ENCODE results near the gene MXRA7.
A peak's percentile ranks its signal among the peaks of the same experiment; 100 is the strongest.
"Not testable (repeated sequence)": the region's sequence is repeated elsewhere in the genome, so short reads cannot be mapped to it uniquely, and the experiment has no call there.

The MXRA7 gene

DNA sequence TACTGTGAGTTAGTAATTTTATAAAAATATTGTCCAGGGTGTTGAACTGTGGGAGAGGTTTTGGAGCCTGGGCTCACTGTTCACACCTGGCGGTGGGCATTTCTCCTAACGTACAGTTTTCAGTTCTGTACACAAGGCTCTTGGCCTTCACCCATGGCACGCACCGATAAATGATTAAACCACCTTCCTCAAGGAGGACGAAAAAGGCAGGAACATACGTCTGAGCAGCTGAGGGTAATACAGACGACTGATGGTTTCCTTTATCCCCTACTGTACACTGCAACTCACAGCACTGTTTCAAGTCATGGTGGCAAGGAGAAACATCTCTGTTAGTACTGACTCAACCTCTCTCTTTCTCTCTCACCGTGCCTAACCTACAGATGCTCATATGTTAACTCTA, 65.8 kb downstream of the MXRA7 start:
- DNase-seq (ENCODE audit: low read depth in 4 of 4, low spot score in 1 of 4): no peak

DNA sequence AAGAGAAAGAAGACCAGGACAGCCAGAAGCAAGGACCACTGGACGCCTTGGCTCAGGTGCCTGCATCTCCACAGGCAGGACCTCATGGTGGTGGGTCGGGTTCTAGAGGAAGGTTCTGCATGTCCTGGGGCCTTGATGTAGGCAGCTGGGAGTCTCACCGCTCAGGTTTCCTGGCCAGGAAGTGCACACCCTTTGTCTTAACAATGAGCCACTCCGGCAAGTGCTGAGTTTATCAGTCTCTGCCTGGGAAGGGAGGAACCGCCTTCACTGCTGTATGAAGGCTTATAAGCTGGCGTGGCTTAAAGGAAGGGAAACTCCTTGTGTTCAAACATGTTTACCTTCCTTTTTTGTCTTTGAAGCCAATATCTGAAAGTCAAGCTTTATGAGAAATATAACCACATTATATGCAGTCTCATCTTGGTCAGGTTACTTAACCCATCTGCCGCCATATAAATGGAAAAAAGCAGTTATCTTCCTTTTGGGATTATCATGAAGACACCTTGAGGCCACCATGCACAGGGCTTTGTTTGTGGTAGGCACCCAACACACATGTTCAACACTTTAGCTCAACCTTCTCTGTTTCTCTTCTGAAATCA, 67.1 kb downstream of the MXRA7 start, which contains the start of gene ST6GALNAC1:
TSS of gene ST6GALNAC1 (minus strand) at position 205 of the 596 bp plus-strand sequence. CDS start at position 86, 119 bp downstream.
- DNase-seq (ENCODE audit: low read depth in 4 of 4, low spot score in 1 of 4): peak in 2 of 4 experiments; percentile 6 to 10

DNA sequence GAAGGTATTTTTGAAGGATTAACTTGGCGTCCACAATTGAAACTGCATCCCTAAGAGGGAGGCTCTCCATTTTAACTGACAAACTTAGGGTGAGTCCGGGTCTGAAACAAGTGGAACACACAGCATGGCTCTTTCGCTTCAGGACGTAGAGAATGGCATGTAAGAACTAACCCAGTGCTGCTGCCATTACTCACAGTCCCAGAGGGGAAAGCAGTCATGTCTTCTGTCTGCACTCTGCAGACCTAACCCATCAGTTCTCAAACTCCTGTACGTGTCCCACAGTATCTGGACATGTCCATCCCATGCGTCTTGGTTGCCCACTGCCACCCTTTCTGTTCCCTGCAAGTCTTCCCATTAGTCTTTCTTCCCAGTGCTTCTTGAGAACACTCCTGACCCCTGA, 67.8 kb downstream of the MXRA7 start:
- DNase-seq (ENCODE audit: low read depth in 4 of 4, low spot score in 1 of 4): no peak

DNA sequence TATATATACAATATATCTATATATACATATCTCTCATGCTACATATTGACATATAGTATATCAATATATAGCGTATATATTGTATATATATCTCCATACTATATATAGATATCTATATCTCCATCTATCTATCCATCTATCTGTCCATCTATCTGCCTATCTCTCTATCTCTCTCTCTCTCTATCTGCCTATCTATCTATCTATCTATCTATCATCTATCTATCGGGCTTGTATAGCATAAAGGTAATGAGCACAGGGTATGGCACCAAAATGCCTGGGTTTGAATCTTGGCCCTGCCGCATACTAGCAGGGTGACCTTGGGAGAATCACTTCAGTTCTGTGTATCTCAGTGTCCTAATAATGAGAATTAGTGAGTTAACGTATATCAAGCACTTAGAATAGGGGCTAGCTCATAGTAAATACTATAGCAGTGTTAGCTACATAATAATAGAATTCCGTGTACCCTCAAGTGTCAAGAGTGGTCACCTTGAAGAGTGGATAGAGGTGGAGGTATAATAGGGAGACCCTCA, 68.7 kb downstream of the MXRA7 start:
- no peak for DNase-seq (ENCODE audit: low read depth in 4 of 4, low spot score in 1 of 4)

DNA sequence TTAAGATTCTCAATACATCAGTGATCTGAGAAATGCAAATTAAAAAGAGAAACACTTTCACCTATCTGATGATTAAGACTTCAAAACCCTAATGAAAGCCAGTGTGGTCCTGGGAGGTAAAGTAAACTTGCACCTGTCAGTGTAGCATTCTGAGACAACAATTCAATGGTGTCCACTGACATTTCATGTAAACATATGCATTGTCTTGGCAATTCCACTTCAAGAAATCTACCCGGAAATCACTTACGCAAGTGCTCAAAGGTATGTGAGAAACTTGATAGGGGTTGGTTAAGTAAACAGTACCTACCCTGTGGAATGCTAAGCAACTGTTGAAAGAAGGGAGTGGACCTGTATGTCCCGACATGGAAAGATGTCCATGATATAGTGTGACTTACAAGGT, 69.3 kb downstream of the MXRA7 start:
- DNase-seq (ENCODE audit: low read depth in 4 of 4, low spot score in 1 of 4): no peak

DNA sequence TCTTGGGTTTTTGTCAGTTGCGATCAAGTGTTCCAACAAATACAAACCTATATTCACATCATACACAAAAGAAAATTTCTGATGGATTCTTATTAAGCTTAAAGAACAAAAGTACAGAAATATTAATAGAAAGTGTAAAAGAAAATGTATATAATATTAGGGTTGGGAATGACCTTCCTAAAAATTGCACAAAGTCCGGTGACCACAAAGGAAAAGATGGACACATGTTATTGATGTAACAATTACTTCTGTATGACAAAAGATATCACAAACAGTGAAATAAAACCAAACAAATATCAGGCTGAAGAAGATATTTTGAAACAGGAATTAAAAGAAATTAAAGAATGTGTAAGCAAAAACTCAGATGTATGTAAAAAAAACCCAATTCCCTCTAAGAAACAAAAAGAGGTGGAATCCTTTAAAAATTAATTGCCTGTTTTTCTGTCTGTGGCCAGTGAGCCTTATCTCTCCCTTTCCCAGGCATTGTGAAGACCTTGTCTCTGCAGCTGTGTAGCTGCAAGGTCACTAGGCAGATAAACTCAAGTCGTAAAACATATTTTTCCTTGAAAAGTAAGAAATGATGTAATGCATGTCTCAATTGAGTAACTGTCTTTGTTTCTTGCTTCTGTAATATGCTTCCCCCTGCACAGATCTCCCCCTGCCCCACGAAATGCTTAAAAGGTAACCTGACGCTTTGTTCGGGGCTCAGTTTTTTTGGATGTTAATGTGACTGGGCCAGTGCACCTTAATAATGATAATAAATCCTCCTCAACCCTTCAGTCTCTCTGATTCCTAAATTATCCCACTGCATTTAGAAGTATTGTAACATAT, 70.0 kb downstream of the MXRA7 start:
- DNase-seq (ENCODE audit: low read depth in 4 of 4, low spot score in 1 of 4): no peak

DNA sequence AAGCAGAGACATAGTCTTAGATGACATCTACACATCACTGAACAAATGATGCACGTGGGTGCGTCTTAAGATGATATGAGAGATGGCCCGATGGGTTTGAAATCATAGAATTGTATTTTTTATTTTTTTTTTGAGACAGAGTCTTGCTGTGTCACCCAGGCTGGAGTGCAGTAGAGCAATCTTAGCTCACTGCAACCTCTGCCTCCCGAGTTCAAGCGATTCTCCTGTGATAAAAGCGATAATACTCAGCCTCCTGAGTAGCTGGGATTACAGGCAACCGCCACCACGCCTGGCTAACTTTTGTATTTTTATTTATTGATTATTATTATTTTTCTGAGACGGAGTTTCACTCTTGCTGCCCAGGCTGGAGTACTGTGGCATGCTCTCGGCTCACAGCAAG, 72.5 kb downstream of the MXRA7 start:
- no peak for DNase-seq (ENCODE audit: low read depth in 4 of 4, low spot score in 1 of 4)

DNA sequence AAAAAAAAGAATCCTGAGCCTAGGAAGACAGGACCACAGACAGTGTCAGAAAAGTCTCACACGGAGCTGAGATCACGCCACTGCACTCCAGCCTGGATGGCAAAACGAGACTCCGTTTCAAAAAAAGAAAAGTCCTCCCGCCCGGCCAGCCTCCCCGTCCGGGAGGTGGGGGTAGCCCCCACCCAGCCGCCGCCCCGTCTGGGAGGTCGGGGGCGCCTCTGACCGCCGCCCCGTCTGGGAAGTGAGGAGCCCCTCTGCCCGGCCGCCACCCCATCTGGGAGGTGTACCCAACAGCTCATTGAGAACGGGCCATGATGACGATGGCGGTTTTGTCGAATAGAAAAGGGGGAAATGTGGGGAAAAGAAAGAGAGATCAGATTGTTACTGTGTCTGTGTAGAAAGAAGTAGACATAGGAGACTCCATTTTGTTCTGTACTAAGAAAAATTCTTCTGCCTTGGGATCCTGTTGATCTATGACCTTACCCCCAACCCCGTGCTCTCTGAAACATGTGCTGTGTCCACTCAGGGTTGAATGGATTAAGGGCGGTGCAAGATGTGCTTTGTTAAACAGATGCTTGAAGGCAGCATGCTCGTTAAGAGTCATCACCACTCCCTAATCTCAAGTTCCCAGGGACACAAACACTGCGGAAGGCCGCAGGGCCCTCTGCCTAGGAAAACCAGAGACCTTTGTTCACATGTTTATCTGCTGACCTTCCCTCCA, 74.1 kb downstream of the MXRA7 start:
- not testable (repeated sequence) for DNase-seq (ENCODE audit: low read depth in 4 of 4, low spot score in 1 of 4)

DNA sequence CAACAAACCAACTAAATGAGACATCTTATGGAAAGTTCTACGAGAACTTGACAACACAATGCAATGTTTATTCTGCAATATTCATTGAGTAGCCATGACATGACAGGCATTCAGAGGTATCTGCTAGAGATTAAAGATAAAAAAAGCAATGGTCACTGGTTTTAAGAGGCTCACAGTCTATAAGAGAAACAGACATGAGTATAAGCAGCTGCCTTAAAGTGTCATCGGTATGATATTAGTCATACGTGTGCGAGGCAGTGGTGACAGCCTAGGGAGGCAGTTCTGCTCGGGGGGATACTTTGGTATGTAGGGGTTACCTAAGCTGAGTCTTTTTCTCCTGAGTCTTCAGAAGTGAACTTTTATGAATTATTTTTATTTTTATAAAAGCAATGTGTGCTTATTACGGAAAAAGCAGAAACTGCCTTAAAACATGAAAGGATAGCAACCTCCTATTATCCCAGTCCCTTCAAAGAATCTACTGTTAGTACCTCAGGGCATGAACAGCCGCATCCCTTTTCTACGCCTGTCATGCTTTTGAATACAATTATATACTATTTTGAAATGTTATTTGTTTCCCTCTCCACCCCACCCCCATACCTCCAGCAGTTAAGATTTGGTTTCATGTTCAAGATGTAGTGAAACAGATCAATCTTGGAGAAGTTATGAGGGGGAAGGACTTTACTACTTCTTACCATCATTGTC, 75.0 kb downstream of the MXRA7 start:
- DNase-seq (ENCODE audit: low read depth in 4 of 4, low spot score in 1 of 4): no peak

DNA sequence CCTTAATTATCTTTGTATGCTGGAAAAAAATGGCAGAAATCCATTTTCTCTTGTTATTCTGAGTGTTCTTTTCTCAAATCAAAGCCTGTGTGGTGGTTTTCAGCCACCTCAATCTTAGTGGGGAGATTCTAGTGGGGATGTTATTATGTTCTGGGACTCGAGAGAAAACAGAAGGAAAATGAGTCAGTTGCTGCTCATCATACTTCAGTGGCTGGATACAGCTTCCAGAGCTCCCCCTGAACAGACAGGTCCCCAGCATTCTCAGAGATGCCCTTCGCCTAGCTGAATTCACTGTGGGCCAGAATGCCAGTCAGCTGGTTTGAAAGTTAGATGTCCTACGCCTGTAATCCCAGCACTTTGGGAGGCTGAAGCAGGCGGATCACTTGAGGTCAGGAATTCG, 75.7 kb downstream of the MXRA7 start:
- DNase-seq (ENCODE audit: low read depth in 4 of 4, low spot score in 1 of 4): no peak

DNA sequence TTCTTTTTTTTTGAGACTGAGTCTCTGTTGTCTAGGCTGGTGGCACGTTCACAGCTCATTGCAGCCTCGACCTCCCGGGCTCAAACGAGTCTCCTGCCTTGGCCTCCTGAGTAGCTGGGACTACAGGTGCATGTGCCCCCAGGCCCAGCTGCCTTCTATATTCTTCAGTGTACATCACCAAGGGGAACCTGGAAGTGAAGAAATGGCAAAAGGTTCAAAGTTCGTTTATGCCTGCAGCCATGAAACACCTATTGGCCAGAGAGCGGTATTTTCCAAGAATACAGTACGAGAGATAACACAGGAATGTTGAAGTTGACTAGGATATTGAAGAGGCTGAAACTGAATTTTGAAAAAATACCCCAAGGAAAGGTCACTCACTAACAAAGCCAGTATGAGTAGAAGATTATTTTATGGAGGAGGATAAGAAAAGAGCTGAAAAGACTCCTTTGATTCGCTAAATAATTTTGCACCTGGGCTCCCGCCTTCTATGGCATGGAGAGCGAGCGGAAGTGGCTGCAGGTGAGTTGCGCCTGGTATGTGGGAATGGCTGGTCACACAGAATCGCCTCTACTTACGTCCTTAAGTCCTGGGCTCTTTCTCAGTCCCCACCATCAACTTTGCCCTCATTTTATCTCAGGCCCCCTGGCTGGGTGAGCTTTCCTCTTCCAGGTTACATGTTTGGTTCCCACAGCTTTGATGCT, 77.0 kb downstream of the MXRA7 start:
- no peak for DNase-seq (ENCODE audit: low read depth in 4 of 4, low spot score in 1 of 4)

DNA sequence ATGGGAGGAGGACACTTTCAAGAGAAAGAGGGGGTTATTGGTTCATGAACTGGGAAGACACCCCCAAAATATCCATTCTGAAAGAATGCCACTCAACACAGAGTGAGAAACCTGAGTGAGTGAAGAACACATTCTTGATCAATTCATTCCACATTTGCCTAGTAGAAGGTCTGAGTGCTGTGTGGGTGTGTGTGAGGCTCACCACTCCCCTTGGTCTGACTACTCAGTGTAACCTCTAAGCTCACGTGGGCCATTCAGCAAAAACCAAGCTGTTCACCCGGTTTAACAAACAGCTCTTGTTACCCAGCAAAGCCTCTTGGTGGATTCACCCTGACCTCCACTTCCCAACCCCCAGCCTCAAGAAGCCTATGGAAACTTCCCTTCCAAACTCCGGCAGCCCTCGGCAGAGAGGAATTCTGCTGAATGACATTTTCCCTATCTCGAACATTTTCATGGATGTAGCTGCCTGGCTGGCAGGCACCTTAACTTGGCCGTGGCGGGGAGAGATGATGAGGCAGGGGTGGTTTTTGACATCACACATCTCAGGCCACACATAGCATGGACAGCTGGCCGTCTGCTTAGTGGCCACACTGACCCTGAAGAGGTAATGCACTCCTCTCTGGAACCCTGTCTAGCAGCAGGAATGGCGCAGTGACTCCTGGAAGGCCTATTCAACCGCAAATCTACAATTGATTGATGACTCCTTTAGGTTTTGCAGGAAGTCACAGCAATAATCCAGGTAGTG, 78.8 kb downstream of the MXRA7 start:
- no peak for DNase-seq (ENCODE audit: low read depth in 4 of 4, low spot score in 1 of 4)

DNA sequence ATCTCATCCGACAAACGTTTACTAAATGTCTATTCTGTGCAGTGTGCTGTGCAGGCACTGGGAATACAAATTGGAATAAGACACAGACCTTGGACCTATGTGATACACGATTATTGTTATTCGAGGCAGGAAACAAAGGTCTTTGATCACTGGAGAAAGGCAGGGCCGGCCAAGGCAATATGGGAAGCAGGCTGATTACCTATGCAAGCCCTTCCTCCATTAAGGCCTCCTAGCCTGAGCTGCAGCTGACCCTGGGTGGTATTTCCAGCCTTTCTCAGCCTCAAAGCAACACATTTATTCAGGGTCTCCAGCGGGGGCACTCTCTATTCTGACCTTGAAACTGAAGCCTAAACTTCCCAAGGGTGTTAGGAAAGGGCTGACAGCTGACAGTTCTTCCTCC, 80.6 kb downstream of the MXRA7 start:
- no peak for DNase-seq (ENCODE audit: low read depth in 4 of 4, low spot score in 1 of 4)
